ENCODE results near the gene MGAT4B.

The MGAT4B gene

DNA sequence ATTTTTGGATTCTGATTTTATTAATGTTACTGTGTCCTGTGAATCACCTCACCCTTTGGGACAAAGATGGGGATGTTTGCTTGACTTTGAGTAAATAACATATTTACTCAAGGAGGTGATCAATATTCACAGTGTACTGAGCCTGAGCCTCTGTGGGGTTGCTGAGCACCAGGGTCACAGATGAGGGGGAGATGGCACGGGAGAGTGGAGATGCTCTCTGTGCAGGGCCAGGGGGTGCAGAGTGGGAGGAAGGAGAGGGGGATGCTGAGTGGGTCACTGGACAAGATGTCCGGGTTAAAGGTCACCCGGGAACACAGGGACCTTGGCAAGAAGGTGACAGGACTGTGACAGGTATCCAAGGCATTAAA, 18.1 kb upstream of the MGAT4B start:
- DNase-seq: no peak

DNA sequence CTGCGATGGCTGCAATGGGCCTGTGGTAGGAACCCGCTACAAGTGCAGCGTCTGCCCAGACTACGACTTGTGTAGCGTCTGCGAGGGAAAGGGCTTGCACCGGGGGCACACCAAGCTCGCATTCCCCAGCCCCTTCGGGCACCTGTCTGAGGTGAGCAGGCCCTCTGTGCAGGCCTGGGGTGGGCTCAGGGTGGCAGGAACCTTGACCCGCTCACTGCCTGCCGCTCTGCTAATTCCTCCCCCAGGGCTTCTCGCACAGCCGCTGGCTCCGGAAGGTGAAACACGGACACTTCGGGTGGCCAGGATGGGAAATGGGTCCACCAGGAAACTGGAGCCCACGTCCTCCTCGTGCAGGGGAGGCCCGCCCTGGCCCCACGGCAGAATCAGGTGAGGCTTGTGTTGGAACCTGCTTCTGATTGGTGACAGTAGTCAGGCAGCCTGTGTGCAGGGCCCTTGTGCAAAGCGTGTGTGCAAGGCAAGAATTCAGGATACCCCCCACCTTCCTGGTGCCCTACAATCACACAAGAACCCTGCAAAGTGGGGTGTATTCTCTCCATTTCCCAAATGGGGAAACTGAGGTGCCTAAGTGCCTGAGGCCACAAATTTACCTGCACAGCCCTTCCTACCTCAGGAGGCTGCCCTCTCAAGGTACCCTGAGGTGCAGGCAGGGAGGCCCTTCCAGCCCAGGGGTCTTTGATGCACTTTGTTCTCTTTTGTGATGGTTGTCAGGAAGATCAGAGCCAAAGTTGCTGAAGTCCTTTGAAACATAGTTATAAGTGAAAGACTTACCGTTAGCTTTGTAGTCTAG, 17.5 kb upstream of the MGAT4B start:
- no peak for DNase-seq

DNA sequence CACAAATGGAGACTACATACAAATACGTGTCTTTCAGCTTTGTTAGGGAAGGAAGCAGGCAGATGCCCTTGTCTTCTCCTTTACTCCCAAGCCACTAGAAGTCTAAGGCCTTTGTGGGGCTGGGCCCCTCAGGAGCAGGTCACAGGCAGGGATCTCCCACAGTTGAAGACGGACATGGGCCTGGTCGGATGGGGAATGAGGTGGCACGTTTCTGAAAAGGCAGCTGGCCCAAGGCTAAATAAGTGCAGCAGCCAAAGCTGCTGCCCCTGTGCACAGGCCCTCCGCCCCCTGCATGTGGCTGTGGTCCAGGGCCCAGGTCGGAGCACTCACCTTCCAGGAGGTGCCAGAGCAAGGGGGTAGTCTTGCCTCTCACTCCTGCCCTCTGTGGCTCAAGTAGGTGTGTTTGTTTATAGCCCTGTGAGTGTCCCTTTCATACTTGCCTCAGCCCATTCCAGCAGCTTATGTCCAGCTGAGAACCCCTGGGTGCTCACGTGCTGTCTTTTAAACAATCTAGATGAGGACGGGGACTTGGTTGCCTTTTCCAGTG, 15.9 kb upstream of the MGAT4B start:
- DNase-seq: no peak

DNA sequence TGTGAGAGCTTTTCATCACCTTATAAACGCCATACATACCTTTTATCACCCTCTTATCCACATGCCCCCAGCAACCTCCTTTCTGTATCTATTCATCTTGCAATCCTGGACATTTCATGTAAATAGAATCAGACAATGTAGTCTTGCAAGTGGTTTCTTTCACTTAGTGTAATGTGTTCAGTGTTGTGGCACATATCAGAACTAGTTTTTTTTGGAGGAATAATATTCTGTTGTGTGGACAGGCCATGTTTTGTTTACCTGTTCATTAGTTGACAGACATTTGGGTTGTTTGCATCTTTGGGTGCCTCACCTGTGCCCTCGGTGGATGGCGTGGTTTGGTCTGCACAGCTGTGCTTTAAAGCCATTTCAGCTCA, 15.4 kb upstream of the MGAT4B start:
- DNase-seq: no peak

DNA sequence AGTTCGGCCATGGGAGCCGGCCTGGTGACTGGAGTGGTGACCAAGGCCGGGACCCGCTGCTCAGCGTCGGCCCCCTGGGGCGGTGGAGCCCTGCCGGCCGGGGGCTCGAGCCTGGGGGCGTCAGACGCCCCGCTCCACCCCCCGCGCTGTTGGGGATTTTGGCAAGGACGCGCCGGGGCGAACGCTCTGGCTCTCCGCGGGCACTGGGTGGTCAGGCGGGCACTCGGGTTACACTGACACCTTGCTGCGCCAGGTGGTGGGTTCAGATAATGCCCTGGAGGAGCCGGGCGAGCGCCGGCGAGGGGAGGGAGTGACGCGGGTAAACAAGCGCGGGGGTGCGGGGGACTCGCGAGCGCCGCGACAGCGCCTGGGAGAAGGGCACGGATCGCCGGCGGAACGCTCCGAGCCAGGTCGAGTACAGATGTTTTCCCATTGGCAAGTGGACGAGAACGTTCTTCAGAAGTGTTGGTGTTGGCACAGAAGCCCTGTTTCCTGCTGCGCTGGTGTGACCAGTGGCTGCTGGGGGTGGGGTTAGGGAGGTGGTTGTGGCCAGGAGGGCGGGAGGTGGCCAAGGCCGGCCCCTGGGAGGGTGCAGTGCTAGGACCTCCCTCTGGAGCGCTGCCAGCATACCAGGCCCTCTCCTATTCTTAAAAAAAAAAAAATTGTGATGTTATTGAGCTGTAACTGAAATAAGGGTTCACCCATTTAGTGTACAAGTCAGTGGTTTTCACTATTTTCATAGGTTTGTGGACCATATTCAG, 14.8 kb upstream of the MGAT4B start:
- DNase-seq: peak; percentile 83

DNA sequence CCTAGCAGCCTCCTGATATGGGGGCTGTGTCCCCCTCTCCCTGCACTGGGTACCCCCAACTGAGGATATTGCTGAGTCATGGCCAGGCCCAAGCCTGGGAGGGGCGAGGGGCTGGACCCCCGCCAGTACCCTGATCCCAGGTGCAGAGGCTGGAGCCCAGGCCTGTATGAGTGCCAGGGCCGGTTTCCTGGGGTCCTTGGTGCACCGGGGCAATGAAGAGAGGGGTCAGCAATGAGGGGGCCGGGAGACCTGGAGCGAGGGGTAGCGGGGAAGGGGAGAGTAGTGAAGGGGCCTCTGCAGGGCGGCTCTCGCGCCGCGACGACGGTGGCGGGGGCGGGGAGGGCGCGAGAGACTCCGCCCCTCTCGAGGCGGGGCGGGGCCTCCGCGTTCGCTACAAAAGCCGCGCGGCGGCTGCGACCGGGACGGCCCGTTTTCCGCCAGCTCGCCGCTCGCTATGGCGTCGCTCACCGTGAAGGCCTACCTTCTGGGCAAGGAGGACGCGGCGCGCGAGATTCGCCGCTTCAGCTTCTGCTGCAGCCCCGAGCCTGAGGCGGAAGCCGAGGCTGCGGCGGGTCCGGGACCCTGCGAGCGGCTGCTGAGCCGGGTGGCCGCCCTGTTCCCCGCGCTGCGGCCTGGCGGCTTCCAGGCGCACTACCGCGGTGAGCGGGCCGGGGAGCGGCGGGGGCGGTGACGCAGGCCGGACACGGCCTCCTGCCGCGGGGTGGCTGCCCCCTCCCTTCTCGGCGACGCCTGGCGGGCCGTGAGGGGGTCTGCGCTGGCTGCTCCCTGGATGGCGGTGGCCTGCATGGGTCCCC, 14.0 kb upstream of the MGAT4B start, which contains the start of gene SQSTM1:
TSS of gene SQSTM1 (plus strand) at position 423 of the 815 bp plus-strand sequence. CDS start at position 455, 32 bp downstream.
- peak; percentile 81 for DNase-seq

DNA sequence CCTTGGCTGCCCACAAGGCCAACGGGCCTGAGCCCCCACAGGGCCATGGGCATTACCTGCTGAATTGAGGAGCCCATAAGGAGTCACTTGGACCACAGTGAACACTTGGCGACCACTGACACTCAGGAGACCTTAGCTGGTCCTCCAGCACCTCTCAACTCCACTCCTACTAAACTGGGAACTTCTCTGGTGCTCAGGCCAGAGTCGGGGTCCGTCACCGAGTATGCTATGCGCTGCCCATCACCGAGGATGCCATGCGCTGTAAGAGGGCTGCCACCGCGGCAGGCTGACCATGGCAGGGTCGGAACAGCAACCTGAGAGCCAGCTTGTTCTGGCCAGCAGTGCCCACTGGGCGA, 13.4 kb upstream of the MGAT4B start:
- no peak for DNase-seq

DNA sequence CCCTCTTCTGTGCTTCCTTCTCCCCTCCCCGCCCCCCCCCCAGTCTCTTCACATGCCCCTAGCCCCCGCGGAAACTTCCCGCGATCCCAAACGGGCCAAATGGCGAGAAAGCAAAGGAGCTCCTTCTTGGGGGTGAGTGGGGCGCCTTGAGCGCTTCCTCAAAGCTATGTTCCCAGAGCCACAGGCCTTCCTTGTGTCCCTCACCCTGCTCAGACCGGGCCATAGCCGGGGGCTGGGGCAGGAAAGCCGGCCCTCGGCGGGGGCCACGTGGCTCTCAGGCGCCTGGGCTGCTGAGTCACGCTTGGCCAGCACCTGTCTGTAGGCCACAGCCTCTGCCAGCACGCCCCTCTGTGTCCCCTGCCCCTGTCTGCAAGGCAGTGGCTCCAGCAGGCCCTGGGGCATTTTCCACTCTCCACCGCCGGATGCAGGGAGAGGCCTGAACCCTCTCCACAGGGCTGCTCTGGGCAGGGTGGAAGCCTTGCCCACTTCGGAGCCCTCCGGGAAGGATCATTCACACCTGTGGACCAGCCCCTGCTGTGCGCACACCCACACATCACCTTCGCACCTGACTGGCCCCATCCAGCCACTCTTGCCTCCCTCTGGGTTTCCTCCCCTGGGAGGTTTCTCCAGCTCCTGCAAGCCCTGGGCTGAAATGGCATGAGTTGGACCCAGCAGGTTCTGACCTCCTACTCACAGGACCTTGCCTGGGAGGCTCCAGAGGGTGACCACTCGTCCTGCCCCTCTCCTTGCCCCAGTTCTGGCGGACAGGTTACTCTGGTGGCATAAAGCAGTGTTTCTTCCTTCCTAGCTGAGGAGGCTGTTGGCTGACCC, 12.8 kb upstream of the MGAT4B start:
- DNase-seq: peak; percentile 28

DNA sequence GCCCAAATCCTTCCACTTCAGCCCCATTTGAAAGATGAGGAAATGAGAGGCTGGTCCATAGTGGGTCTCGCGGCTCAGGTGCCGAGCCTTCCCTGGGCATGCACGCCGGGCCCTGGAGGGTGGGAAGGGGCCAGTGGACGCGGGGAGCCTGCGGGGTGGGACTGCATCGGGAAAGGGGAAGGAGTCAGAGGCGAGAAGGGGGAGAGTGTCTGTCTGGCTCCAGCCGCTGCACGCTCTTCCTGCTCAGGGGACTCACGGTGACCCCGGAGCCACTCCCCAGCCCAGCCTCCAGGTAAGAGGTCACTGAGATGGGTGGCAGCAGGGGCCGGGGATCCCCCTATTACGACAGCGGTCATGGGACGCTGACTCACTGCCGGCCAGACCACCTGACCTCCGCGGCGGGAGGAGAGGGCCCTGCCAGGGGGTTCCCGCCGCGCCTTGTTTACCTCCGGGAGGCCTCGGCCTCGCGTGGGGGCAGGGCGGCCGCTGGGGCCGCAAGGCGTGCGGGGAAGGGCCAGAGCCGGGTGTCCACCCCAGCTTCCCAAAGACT, 12.2 kb upstream of the MGAT4B start:
- DNase-seq: peak; percentile 83

DNA sequence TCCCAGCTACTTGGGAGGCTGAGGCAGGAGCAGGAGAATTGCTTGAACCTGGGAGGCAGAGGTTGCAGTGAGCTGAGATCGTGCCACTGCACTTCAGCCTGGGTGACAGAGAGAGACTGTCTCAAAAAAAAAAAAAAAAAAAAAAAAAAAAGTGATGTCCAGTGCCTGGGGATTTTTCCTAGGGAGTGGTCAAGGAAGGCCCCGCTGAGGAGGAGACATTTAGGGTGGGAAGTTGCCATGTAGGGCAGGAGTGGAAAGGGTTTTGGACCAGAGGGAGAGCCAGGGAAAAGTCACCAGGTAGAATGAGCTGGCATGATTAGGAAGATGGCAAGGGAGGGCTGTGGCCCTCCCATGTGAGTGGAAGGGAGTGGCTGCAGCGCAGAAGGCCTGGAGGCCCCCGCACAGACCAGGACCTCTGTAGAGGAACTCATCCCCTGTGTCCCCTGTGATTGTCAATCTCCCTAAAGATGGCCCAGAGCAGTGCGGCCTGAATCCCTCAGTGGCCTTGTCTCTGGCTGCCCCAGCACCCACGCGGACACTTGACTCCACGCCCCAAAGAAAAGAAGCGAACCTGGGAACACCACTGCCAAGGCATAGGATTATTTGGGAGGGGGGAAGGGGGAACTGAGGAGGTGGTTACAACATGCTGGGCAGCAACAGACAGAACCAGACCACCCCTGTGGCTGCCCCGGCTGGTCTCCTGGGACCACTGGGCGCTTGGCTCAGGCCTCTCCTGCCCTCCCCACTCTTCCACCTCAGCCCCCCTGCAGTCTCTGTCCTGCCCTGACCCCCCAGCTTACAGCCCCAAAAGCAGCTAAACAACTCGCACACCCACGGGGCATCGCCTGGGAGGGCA, 11.5 kb upstream of the MGAT4B start:
- no peak for DNase-seq

DNA sequence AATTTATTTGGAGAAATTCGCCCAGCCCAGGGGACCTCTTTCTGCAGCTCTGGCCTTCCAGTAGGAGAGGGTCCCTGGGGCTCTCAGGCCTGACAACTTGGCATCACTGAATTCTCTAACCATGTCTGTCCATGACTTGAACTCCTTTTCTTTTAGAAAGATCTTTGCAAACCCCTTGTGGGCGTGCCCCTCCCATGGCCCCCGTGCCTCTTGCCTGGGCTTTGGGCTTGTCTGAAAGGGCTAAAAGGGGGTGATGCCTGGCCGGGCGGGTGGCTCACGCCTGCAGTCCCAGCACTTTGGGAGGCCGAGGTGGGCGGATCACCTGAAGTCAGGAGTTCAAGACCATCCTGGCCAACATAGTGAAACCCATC, 10.8 kb upstream of the MGAT4B start:
- DNase-seq: no peak

DNA sequence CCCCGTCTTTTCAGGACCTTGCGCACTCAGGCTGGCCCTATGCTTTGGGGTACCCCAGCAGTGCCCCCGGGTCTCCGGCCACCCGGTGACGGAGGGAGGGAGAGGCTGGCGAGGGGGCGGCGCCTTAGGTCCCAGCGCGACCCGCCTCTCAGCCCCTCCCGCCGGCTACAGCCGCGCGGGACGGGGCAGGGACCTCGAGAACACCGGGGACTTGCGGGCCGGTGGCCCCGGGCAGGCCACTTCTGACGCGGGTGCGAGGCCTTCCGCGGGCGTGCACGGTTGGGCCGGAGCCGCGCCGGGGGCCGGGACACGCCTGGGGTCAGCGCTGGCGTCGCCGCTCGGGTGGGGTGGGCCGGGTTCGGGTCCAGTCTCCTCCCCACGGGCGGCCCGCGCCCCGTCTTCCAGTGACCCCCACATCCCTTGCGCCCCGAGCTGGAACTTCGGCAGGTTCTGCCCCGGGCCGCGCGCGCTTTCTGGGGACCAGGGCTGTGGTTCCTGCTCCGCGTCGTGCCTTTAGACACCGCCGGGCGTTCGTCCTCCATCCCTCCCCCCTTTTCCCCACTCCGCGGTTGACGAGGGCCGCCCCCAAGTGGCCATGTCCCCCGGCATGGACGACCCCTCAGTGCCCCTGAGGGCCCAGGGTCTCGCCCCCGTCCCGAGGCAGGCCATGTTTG, 10.3 kb upstream of the MGAT4B start:
- DNase-seq: no peak

DNA sequence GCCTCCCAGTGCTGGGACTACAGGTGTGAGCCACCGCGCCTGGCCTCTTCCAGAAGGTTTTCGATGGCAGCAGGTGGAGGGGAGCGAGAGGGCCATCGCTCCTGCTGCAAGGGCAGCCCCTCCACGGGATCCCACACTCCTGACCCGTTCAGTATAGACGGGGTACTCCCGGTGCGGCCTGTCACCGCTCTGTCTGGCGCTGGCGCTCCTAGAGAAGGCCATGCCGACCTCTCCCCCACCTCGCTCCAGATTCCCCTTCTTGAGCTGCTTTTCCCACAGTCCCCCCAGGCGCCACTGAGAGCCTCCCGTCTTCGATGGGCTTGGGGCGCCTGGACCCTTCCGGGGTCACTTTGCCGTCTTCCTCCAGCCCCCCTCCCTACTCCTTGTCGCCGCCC, 9.7 kb upstream of the MGAT4B start:
- no peak for DNase-seq

DNA sequence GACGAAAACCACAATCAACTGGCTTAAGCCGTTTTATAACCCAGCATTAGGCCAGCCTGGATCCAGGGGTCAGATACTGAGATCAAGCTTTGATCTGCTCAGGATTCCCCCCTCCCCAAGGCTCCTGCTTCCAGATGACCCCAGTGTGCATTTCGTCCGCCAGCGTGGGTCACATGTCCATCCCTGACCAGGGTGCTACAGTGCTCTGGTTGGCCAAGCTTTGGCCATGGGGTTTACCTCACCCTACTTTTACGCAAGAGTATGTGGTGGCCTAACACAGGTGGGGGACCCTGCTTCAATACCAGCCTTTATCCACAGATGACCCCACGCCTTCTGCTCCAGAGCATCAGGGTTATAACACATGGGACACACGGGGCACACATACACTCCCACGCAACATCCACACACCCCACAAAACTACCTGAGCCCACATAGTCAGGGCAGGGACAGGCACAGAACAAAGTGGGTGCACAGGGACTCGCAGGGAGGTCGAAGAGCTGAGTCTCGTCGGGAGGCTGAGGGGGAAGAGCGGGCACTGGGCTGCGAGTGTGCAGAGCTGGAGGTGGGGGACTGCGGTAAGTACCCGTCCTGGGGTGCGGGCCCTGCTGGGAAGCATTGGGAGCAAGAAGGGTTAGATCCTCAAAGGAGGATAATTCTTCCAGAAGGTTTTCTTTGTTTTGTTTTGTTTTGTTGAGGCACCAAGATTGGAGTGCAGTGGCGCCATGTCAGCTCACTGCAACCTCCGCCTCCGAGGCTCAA, 9.0 kb upstream of the MGAT4B start:
- DNase-seq: no peak

DNA sequence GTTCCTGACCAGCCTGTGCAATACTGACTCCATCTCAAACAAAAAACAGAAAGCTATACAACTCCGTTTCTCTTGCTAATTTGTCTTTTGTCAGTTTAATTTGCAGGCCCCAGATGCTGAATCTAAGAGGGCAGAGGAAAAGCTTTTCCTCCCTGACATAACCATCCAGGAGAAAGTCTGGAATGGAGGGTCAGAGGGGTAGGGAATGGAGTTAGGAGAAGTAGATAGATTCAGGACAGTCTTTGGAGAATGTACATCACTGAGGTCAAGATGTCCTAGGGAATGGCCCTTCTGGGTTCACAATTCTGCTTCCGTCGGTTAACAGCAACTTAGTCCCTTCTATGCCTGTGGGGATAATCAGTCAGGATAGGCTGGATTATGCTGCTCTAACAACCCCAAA, 7.4 kb upstream of the MGAT4B start:
- no peak for DNase-seq

DNA sequence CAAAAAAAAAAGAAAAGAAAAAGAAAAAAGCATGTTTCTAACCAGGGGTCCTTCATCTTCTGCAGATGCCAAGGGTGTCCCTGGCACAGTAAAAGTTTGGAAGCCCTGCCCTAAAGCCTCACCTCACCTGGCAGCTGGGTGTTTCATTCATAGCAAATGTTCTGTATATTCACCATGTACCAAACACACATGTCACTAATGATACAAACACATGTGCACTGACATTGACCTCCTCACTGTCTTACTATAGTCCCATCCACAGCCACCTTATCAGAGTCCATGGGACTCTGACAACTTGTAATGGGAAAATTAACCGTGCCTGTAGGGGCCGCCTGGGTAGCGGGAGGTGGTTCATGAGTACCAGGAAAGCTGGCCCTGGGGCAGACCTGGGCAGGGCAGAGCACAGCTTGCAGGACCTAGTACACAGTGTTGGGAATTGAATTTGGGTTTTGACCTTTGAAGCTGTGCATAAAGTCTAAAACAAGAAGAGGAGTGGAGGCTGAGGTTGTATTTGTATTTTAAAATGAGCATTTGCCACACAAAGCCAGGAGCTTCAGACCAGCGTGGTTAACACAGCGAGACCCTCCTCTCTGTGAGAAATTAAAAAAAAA, 6.4 kb upstream of the MGAT4B start:
- DNase-seq: no peak

DNA sequence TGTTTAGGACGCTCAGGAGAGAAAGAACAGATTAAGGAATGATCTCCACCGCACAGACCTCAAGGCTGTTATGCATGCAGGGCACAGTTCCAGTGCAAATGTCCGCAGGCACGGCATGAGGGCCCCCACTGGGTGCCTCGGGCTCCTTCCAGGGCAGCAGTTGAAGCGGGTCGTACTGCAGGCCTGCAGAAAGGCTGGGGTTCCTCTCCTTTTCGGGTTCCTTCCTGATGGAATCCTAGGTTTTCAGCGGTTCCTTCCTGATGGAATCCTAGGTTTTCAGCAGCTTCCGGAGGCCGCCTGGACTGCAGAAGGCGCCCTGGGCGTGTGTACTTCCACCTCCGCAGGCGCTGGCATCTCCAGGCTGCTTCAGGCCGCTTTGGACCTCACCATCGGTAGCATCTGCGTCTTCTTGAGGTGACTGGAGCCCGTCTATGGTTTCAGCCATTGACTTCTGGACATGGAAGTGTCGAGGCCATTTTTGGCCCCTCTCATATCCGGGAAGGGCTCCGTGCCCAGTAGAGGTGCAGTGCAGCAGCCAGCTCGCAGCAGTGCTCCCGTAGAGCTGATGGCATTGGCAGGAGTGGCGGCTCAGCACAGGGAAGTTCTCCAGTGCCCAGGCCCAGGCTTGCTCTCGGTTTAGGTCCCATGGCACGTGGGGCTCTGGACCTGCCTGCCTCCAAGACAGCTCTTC, 5.6 kb upstream of the MGAT4B start:
- no peak for DNase-seq

DNA sequence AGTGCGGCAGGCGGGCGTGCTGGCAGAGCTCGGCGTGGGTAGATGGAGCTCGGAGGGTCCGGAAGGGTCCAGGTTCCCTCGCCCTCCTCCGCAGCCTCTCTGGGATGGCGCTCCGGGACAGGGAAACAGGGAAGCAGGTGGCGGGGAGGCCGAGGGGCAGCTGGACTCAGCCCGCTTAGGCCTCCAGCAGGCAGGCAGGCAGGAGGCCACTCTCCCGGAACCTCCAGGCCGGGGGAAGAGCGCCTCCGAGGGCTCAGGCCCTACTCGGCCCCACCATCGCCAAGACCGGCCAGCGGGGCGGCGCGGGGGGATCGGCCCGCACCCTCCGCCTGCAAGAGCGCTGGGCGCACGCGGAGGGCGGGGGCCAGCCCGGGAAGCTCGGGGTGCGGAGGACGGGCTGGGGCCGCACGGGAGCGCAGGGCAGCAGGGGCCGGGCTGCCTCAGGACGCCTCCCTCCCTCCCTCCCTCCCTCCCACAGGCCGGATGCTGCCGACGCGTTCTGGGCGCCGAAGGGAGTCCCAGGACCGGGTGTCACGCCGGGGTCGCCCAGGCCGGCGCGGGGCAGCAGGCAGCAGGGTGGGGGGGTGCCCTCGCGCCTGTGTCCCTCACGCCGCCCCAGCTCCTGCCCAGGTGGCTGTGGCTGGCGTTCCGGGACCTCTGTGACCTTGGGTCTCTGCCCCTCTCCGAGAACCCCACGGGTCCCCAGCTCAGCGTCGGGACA, 977 bp downstream of the MGAT4B start:
- no peak for DNase-seq
